ENCODE data around the gene OGFR. TPM values are rescaled to one million over a fixed set of nuclear protein-coding genes. Genes with fewer than 3 reads are reported as not detected.

Gene OGFR
- total RNA-seq, 2 donors from 2014 or later, result 50.6 to 57.4 TPM

DNA sequence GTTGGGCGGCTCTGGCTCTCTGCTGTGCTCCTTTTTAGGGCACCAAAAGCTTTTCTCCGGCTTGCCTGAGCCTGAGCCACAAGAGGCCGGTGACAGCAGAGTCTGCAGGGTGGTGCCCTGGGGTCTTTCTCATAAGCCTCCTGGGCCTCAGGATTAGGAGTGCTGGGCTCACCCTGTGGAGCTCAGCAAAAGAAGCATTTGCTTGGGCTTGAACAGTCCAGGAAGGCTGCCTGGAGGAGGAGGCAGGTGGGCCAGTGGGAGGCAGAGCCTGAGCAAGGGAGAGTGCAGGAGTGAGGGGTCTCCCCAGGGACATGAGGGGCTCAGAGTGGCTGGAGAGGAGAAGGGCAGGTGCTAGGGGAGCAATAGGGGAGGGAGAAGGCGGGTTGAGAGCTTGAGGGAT is 41.2 kb upstream of the OGFR start:
- H3K27ac ChIP-seq, result no peak overlapping the region
- H3K27me3 ChIP-seq (replicated peaks; ENCODE audit: insufficient read depth), result no peaks in the 10 kb centered on the region
- DNase-seq (ENCODE audit: low spot score) (no peak), ATAC-seq (ENCODE audit: insufficient number of reproducible peaks, low FRiP score, low read depth) (no peak)
- H3K4me1 ChIP-seq (ENCODE audit: control insufficient read depth in 1 of 2, low read depth in 2 of 2), result peaks cover 1% of the 10 kb centered on the region in 2 donors
- H3K4me3 ChIP-seq, result no peak overlapping the region
- no peaks in the 10 kb centered on the region for H3K36me3 ChIP-seq
- H3K9me3 ChIP-seq, result no peaks in the 10 kb centered on the region
- no peak for TF ChIP-seq CTCF (IDR thresholded peaks at IDR 0.05)

- no peaks in the 10 kb centered on the region for H3K9me3 ChIP-seq
- no peak overlapping the region for H3K27ac ChIP-seq
- no peak overlapping the region for H3K4me3 ChIP-seq
- DNase-seq (ENCODE audit: low spot score) (no peak), ATAC-seq (ENCODE audit: insufficient number of reproducible peaks, low FRiP score, low read depth) (no peak)
- TF ChIP-seq CTCF (IDR thresholded peaks at IDR 0.05), result no peak
- peaks cover 4 to 7% of the 10 kb centered on the region in 2 donors for H3K4me1 ChIP-seq (ENCODE audit: control insufficient read depth in 1 of 2, low read depth in 2 of 2)
- H3K27me3 ChIP-seq (replicated peaks; ENCODE audit: insufficient read depth), result no peaks in the 10 kb centered on the region
- no peaks in the 10 kb centered on the region for H3K36me3 ChIP-seq
These were observed 40.3 kb upstream of the OGFR start for GRCh38 chr20:62764156-62764935.

DNA sequence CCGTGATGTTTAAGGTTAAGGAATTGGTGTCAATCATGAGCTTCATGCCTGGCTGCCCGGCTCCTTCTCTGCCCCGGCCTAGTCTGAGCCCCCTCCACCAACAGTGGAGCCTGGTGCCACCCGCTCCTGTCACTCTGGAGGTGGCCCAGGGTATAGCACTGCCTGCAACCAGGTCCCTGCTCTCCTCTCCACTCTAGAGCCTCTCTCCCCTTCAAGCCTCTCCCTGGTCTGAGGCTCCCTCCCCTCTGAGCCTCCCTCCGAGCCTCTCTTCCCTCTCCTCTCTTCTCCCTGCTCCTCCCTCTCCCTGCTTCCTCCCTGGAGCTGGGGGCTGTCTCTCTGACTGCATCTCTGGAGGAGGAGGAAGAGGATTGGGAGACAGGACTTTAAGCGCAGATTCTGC is 39.6 kb upstream of the OGFR start:
- no peak overlapping the region for H3K4me3 ChIP-seq
- peaks cover 4 to 7% of the 10 kb centered on the region in 2 donors for H3K4me1 ChIP-seq (ENCODE audit: control insufficient read depth in 1 of 2, low read depth in 2 of 2)
- no peaks in the 10 kb centered on the region for H3K27me3 ChIP-seq (replicated peaks; ENCODE audit: insufficient read depth)
- no peak overlapping the region for H3K27ac ChIP-seq
- ATAC-seq (ENCODE audit: insufficient number of reproducible peaks, low FRiP score, low read depth) (no peak), DNase-seq (ENCODE audit: low spot score) (no peak)
- no peaks in the 10 kb centered on the region for H3K36me3 ChIP-seq
- no peak for TF ChIP-seq CTCF (IDR thresholded peaks at IDR 0.05)
- no peaks in the 10 kb centered on the region for H3K9me3 ChIP-seq

- Histone ChIP-seq H3K27me3 (replicated peaks; ENCODE audit: insufficient read depth) (no peaks in the 10 kb centered on the region), H3K4me1 (ENCODE audit: control insufficient read depth in 1 of 2, low read depth in 2 of 2) (peaks cover 4 to 7% of the 10 kb centered on the region in 2 donors), H3K36me3 (no peaks in the 10 kb centered on the region), H3K9me3 (no peaks in the 10 kb centered on the region), H3K27ac (no peak overlapping the region), H3K4me3 (no peak overlapping the region)
- ATAC-seq (ENCODE audit: insufficient number of reproducible peaks, low FRiP score, low read depth), result no peak
- no peak for DNase-seq (ENCODE audit: low spot score)
- no peak for TF ChIP-seq CTCF (IDR thresholded peaks at IDR 0.05)
These were observed 39.1 kb upstream of the OGFR start for GRCh38 chr20:62765432-62766070.

DNA sequence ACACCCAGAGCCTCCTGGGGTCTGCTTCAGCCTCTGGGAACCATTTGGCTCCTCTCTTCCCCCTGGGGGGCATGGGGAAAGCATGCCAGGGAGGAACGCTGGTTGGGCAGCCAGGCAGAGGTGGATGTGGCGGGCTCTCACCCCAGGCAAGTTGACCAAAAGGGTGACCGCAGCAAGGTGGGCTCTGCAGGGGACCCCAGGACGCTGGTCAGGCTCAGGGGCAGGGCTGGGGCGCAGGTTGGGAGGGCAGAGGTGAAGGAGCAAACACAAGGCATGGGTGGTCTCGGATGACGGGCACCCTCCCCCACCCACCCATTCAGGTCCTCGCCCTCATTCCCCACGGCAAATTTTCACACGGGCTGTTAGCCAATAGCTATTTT is 38.6 kb upstream of the OGFR start:
- no peak for DNase-seq (ENCODE audit: low spot score)
- Histone ChIP-seq H3K9me3 (no peaks in the 10 kb centered on the region), H3K27me3 (replicated peaks; ENCODE audit: insufficient read depth) (no peaks in the 10 kb centered on the region), H3K27ac (no peak overlapping the region), H3K36me3 (no peaks in the 10 kb centered on the region), H3K4me1 (ENCODE audit: control insufficient read depth in 1 of 2, low read depth in 2 of 2) (peaks cover 4 to 7% of the 10 kb centered on the region in 2 donors), H3K4me3 (no peak overlapping the region)
- TF ChIP-seq CTCF (IDR thresholded peaks at IDR 0.05), result no peak
- ATAC-seq (ENCODE audit: insufficient number of reproducible peaks, low FRiP score, low read depth), result no peak
